HG03097 (cell line): ENCODE data around the gene SERPING1.

Experiments used
- ATAC-seq: cut with Tn5 transposase; IDR thresholded peaks from one replicate; pipeline ENCODE4 v1.9.1; 2021; ENCODE audit not compliant: unreplicated experiment, low FRiP score

The SERPING1 gene

DNA sequence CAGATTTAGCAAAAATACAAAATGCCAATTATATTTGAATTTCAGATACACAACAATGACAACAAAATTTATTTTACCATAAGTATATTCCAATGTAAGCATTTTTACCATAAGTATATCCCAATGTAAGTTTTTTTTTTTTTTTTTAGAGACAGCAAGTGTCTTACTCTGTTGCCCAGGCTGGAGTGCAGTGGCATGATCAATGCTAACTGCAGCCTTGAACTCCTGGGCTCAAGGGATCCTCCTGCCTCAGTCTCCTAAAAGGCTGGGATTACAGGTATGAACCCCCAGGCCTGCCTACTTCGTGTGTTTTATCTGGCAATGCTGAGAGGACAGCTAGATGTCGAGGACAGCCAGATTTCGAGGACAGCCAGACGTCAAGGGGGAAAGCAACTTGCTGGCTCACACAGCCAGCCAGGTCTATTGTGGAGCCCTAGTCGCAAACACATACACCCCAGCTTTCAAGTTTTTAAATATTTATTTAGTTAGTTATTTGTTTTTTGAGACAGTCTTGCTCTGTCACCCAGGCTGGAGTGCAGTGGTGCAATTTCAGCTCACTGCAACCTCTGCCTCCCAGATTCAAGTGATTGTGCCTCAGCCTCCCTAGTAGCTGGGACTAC lies 1.1 kb upstream of the SERPING1 start:
- ATAC-seq: no peak

DNA sequence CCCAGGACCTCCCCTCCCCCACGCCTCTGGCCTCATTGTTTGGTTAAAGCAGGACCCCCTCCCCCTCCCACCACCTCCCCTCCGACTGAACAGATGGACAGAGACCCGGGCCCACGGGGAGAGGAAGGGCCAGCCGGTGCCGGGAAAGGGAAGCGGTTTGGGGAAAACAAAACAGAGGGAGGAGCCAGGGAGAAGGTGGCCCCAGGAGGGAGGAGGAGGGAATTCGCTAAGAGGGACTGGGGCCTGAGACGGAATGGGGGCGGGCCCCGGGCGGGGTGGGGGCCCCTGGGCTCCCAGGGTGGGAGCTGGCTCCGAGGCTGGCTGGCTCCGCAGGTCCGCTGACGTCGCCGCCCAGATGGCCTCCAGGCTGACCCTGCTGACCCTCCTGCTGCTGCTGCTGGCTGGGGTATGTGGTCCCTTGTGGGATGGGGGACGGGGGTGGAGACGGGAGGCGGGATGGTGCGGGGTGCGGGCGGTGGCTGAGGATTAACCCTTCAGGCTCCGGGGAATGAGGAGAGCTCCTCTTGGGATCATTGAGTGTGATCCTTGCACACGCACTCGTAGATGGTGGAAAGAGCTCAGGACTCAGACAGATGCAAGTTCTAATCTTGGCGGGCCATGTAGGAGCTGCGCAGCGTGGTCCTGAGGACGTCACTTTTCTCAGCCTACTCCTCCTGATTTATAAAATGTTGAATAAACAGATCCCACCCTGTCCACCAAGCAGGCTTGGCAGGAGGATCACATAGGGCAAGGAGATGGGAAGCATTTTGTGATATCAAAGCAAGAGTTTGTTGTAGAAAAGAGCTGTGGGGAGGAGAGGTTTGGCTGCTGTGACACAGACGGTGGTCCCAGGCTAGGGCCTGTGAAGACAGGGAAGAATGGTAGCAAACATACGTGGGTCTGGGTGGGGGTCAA lies 688 bp downstream of the SERPING1 start:
- no peak for ATAC-seq

GRCh38 chr11:57598831-57599155 lies 1.3 kb downstream of the SERPING1 start:
- no peak for ATAC-seq

- no peak for ATAC-seq
Measured at GRCh38 chr11:57599381-57599780, 1.9 kb downstream of the SERPING1 start.

GRCh38 chr11:57601297-57601696 lies 3.8 kb downstream of the SERPING1 start:
- no peak for ATAC-seq

DNA sequence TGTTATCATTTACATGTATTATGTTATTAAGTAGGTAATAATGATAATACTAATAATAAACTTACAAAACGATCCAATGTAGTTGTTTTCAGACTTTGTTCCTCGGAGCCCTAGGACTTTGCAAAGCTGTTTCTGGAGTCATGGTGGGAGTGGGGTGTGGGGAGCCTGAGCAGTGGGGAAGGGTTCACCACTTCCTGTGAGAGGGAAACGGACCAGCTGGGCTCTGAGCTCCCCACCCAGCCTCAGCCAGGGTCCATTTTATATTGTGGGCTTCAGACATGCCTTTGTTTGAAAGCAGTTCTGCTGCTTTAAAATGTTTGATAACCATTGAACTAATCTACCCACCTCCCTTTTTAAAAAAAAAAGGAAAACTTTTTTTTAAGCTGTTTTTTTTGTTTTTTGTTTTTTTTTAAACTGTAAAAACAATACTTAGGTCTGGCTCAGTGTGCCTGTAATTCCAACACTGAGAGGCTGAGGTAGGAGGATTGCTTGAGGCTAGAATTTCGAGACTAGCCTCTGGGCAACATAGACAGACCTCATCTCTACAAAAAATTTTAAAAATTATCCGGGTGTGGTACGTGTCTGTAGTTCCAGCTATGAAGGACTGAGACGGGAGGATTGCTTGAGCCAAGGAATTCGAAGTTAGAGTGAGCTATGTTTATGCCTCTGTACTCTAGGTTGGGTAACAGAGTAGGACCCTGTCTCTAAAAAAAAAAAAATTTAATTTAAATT lies 7.0 kb downstream of the SERPING1 start:
- ATAC-seq: no peak

- no peak for ATAC-seq
Measured at GRCh38 chr11:57605028-57605420, 7.5 kb downstream of the SERPING1 start.

DNA sequence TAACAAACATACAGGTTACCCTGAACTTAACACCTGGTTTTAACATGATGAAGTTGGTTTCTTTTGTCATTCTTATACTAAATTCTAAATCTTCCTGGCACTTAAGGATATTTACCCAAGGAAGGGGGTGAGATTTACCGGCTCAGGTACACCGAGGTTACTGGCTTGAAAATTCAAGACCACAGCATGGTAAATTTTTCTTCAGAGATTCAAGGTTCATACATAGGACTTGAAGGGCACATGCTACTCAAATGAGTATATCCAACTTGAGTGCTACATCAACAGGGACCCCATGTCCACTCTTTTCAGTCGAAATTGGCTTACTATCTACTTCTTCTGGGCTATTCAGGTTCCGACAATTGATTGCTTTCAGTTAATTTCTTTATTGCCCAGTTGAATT lies 12.7 kb downstream of the SERPING1 start:
- ATAC-seq: no peak

- no peak for ATAC-seq
Measured at GRCh38 chr11:57614234-57614772, 16.8 kb downstream of the SERPING1 start.

- no peak for ATAC-seq
Measured at GRCh38 chr11:57615308-57615707, 17.8 kb downstream of the SERPING1 start.

- no peak for ATAC-seq
Measured at GRCh38 chr11:57616595-57616994, 19.1 kb downstream of the SERPING1 start.

DNA sequence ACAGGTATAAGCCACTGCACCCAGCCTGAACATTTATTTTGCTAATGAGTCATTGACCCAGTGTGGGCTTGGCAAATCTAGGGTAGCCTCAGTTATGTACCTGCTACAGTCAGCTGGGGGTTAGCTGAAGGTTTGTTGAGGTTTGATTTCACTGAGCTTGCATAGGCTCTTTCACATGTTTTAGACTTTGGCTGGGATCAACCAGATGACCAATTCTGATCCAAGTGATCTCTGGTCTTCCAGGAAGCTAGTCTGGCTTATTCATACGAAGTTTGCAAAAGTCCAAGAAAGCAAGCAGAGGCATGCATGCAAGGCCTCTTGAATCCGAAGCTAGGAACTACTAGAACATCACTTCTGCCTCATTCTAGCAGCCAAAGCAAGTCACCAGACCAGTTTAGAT lies 21.0 kb downstream of the SERPING1 start:
- ATAC-seq: no peak

DNA sequence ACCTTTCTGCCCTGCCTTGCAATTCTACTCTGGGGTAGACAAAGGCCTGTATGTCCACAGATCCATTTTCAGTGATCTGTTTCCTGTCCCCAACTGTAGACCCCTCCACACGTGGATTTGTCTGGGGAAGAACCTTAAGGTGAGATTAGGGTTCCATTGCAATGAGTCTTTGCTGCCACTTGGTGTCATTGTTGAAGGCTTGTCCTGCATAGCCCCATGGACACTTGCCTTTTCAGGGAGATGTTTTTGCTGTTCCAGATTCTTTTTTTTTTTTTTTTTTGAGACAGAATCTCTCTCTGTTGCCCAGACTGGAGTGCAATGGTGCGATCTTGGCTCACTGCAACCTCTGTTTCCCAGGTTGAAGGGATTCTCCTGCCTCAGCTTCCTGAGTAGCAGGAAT lies 21.8 kb downstream of the SERPING1 start:
- ATAC-seq: no peak

DNA sequence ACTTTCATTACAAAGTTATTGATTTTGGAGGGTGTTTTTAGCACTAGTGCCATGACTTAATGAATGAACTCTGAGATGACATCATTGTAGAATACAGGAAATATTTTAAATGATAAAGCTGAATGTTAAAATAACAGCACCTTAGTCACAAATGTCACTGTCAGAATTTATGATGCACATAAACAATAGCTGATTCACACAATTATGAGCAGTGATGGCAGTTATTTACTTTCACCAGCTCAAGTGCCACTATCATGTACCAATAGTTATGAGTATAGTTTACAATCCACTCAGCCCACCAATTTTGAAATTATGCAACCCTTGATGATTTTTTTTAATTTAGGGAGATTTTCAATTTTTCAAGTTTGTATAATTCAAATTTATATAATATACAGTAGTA lies 23.0 kb downstream of the SERPING1 start:
- ATAC-seq: no peak

DNA sequence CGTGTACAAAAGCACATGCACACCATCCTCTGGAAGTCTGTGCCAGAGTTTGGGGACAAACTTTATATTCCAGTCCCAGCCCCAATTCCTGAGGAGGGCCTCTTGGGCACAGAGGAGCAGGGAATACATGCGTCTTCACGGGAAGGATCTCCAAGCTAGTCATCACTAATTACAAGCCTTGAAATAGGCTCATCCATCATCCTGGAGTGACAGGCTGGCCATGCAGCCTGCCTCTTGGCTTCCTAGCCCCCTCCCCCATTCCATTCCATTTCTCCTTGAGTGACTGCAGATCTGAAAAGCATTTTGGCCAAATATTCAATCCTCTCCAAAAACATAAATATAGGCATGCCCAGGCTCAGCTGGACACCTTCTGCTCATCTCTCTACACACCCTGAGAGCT lies 24.8 kb downstream of the SERPING1 start:
- ATAC-seq: no peak

DNA sequence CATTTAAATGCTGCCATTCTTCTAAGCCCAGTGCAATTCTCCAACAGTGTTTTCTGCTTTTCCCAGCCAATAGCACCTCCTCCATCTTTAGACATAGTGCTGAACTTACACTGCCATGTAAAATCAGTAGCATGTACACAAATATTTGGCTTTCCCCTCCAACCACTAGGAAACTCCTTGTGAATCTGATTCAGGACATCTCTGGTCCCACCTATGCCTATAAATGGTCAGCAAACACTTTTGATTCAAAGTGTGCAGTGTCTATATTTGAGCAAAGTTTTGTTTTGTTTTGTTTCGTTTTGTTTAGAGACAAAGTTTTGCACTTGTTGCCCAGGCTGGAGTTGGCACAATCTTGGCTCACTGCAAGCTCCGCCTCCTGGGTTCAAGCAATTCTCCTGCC lies 27.4 kb downstream of the SERPING1 start:
- no peak for ATAC-seq

DNA sequence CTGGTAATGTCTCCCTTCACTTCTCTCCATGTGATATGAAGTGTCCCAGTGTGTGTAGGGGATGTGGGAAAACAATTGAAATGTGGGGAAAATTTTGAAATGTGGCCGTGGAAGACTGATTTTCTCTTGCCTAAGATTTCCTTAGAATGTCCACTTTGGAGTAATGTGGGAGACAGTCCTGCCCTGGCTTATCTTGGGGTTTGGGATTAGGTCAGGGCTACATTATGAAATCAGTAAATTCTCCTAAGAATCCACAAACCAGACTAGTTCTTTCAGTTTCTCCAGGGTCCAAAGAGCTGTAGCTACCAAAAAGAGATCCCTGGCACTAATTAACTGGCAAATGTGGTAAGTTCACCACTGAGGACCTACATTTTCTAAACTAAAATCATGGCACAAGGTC lies 29.4 kb downstream of the SERPING1 start:
- ATAC-seq: no peak

DNA sequence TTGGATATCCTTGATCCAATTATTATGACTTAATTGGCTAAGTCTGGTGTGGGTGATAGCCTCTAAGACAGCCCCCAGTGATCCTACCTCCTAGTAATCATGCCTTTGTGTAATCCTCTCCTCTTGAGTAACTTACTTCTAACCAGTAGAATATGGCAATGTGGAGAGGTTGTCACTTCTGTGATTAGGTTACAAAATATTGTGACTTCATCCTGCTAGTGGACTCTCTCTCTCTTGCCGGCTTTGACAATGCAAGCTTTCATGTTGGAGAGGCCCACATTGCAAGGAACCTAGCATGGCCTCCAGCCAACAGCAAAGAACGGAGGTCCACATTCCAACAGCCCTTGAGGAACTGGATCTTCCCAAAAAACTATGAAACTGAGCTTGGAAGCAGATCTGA lies 32.7 kb downstream of the SERPING1 start:
- no peak for ATAC-seq

DNA sequence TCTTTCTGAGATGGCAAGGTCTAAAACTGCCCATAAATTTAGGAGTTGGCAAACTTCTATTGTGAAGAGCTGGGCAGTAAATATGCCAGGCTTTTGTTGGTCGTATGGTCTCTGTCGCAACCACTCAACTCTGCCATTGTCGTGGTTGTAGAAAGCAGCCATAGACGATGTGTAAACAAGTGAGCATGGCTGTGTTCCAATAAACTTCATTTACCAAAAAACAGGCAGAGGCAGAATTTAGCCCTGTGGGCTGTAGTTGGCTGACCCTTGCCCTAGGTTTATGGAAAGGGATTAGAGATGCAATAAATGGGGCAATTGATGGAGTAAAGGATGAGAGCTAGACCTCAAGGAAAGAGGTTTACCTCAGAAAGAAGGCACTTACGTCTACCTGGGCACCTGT lies 34.6 kb downstream of the SERPING1 start:
- no peak for ATAC-seq

DNA sequence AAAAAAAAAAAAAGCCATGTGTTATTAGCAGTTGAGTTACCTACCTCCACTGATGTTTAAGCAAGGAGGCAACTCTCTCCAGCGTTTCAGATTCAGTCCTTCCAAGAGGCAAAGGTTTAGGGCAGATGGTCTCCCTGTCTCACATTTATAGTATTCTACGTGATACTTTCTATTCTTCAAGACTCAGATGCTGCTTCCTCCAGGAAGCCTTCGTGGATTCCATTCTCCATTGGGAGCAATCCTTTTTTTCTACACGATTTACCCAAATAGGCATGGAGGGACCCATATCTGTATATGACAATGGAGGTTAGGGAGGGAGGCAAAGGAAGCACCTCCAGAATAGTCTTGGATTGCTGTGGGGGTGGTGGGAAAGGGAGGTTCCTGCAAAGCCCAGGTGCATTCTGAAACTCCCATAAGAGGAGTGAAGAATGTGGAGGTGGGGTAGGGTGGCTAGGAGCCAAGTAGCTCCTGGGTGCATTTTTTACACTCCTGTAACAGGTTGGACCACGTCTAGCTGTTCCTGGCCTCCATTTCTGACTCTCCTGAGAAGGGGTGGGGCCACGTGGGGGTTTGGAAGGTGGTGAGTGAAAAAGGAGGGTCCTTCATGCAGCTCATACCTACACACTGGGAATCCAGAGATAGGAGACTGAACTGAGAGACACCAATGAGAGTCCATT lies 36.0 kb downstream of the SERPING1 start:
- ATAC-seq: no peak

- no peak for ATAC-seq
Measured at GRCh38 chr11:57634311-57634710, 36.8 kb downstream of the SERPING1 start.
